Activated CD4-positive, alpha-beta T cell treated with anti-CD3 and anti-CD28 coated beads, Interleukin-2, amount 10 ng/mL, durations not matched to agents 24 days and 14 days (primary cell): Measurements from ENCODE around the gene CACNA1C. TPM values are rescaled to one million over a fixed set of nuclear protein-coding genes. Genes with fewer than 3 reads are reported as not detected.

Experiments
- DNase-seq: peaks from one replicate; pipeline ENCODE4 v3.0.0; 2022
- H3K27ac Mint-ChIP-seq: one replicate; pipeline ENCODE4 v1.8.0; 2022; ENCODE audit warnings: mild to moderate bottlenecking, mixed read lengths
- H3K27me3 Mint-ChIP-seq: one replicate; pipeline ENCODE4 v1.8.0; 2022; ENCODE audit warnings: mixed read lengths
- H3K36me3 Mint-ChIP-seq: one replicate; pipeline ENCODE4 v1.8.0; 2022; ENCODE audit warnings: low read depth, mild to moderate bottlenecking, mixed read lengths
- H3K4me1 Mint-ChIP-seq: one replicate; pipeline ENCODE4 v1.8.0; 2021; ENCODE audit warnings: mixed read lengths
- H3K4me3 Mint-ChIP-seq: one replicate; pipeline ENCODE4 v1.8.0; 2022; ENCODE audit warnings: mild to moderate bottlenecking, moderate library complexity, mixed read lengths
- H3K9me3 Mint-ChIP-seq: one replicate; pipeline ENCODE4 v1.8.0; 2021; ENCODE audit warnings: mixed read lengths
- intact Hi-C: fragments of 100-400 bp; cut with micrococcal nuclease; formaldehyde crosslinking; loops from one replicate; pipeline ENCODE4 v1.15.1; 2023
- total RNA-seq: library from RNA; stranded (reverse); gene quantifications from 2 replicates; pipeline ENCODE4 v1.2.3, GENCODE V29; 2022

CACNA1C gene
- total RNA-seq, 1 donor from 2014 or later = 0.07 TPM

DNA sequence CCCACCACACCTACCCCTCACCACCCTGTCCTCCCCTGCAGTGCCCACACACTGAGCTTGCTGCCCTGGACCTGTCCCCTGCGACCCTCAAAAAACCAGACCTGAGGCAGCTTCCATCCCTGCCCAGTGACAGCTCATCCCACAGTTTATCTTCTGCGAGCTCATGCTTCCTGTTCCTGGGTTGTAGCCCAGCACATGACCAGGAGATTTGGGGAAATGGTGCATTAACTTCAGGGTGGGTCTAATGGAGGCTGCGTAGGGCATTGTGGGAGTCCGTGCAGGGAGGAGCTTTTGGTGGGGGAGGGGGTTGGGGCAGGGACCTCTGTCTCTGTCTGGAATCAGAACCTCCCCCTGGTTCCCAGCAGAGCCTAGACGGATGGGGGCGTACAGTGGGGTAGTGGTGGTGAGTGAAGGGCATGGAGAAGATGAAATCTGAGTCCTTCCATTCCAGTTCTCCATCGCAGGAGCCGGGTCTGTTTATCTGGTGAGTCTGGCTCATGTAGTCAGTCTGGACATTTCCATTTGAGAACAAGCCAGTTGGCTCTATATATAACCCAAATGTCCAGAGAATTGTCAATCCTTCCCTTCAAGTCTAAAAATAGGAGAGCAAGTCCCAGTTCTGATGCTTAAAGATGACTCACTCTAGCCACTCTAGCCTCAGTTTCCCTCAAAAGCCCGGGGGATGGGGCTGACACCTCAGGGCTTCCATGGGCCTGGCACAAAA, 270.9 kb downstream of the CACNA1C start:
- Mint-ChIP-seq H3K27me3 (peaks cover 24% of the 10 kb centered on the region), H3K27ac (no peak overlapping the region), H3K36me3 (no peaks in the 10 kb centered on the region), H3K4me3 (no peak overlapping the region), H3K9me3 (no peaks in the 10 kb centered on the region), H3K4me1 (no peaks in the 10 kb centered on the region)
- DNase-seq = no peak
- intact Hi-C loops = no loop called here

DNA sequence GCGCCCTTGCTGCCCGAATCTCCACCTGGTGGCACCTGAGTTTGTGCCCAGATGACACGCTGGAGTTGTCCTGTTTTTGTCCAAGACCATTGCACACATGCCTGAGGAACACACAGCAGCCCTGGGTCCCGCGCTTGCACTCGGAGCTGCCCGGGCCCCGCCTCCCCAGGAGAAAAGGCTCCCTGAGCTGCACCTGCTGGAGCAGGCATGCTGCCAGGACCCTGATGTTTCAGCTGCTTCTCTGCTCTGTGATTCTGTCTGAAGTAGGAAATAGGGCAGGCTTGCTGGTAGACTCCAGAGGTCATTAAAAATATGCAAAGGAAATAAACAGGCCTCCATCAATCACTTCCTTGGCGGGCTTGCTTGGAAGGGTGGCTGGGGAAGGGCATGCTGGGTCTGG, 271.6 kb downstream of the CACNA1C start:
- no peaks in the 10 kb centered on the region for H3K9me3 Mint-ChIP-seq
- no peak overlapping the region for H3K4me3 Mint-ChIP-seq
- no peaks in the 10 kb centered on the region for H3K4me1 Mint-ChIP-seq
- intact Hi-C loops = no loop called here
- DNase-seq = no peak
- H3K27ac Mint-ChIP-seq = no peak overlapping the region
- no peaks in the 10 kb centered on the region for H3K36me3 Mint-ChIP-seq
- H3K27me3 Mint-ChIP-seq = peaks cover 24% of the 10 kb centered on the region

DNA sequence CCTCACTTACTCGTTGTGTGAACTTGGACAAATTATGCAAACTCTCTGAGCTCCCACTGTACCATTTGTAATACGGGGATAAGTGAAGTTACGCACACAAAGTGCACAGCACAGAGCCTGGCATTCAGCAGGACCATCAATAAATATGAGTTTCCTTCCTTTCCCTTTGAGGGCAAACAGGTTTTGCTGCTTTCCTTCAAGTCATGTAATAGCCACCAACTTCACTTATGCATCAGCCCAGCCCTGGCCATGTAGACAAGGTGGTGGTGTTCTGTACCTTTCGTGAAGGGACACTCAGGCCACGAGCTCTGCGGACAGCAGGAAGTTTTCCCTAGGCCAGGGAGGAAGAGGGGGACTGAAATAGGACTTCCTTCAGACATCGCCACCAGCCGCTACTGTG, 272.7 kb downstream of the CACNA1C start:
- intact Hi-C loops = no loop called here
- Mint-ChIP-seq H3K36me3 (no peaks in the 10 kb centered on the region), H3K27ac (no peak overlapping the region), H3K4me3 (no peak overlapping the region), H3K4me1 (no peaks in the 10 kb centered on the region), H3K9me3 (no peaks in the 10 kb centered on the region), H3K27me3 (peaks cover 24% of the 10 kb centered on the region)
- DNase-seq = no peak

DNA sequence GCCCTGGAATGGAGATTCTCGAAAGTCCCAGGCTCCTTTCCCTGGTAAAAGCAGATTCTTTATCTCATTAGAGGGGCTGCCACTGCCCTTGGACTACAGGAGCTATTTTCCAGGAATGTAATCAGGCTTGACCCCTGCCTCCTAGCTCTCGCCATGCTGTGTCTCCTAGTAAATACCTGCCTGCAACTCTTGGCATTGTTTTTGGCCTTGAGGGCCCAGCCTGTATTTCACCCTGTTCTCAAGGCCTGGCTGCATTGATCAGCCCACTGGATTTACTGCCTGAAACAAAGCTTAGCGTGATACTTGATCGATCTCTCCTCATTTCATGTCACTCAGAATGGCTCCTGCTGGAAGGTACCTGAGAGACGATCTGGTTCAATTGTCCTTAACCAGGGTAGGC, 273.7 kb downstream of the CACNA1C start:
- DNase-seq = no peak
- Mint-ChIP-seq H3K4me3 (no peak overlapping the region), H3K27ac (no peak overlapping the region), H3K9me3 (no peaks in the 10 kb centered on the region), H3K36me3 (no peaks in the 10 kb centered on the region), H3K4me1 (no peaks in the 10 kb centered on the region), H3K27me3 (peaks cover 21% of the 10 kb centered on the region)
- intact Hi-C loops = no loop called here

DNA sequence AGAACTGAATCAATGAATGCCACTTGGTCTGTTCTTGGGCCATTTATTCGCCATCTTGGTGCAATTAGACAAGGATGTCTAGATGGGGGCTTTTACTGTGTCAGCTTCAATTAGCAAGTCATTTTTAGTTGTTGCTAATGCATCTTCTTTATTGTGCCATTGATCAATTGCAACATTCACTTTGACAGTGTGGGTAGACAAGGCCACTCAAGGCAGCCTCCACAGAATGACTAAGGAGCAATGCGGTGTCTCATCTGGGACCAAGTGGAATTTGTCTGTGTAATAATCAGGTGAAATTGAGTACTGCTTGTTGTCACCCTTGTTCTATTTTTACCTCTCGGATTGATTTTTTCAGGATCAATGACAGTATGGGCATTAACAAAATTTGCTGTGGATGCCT, 275.9 kb downstream of the CACNA1C start:
- intact Hi-C loops = no loop called here
- Mint-ChIP-seq H3K36me3 (no peaks in the 10 kb centered on the region), H3K27ac (no peak overlapping the region), H3K27me3 (peaks cover 12% of the 10 kb centered on the region), H3K9me3 (no peaks in the 10 kb centered on the region), H3K4me3 (no peak overlapping the region), H3K4me1 (no peaks in the 10 kb centered on the region)
- DNase-seq = no peak

DNA sequence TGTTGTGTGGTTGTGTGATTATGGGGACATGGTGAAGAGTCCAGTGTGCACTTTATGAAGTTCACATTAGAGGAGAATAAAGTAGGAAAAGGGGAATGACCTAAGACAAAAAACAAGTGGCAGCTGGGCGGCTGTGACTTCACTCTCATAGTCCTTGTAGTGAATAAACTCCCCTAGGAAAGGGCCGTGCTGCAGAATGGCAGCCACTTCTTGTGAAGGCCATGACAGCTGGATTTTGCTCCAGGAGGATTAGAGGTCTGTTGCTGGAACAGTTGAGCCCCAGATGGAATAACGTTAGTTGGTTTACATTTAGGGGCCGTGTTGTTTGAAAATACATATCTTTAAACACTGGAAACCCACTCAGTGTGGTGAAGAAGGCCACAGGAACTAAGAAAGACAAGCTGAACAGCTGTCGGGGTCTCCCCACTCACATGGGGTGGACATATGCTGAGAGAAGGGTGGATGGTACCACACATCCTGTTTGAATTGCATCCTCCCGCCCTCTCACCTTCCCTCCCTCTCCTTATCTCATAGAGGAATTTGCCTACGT, 276.9 kb downstream of the CACNA1C start:
- intact Hi-C loops = no loop called here
- Mint-ChIP-seq H3K27ac (no peak overlapping the region), H3K9me3 (no peaks in the 10 kb centered on the region), H3K4me3 (no peak overlapping the region), H3K4me1 (no peaks in the 10 kb centered on the region), H3K36me3 (no peaks in the 10 kb centered on the region), H3K27me3 (peaks cover 10% of the 10 kb centered on the region)
- no peak for DNase-seq

DNA sequence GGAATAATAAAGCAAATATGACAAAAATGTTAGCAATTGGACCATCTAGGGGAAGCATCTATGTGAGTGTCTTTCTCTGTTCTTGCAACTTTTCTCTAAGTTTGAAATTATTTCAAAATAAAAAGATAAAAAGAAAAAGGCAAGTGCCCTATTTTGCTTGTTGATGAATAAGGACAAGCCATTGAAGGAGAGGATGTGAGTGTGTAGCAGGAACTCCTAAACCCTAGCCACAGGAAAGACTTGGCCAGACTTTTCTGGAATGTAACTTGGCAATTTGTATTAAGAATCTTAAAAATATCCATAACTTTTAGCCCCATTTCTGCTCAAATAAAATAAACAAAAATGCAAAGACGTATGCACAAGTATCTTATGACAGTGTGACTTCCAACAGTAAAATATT, 279.4 kb downstream of the CACNA1C start:
- Mint-ChIP-seq H3K4me3 (no peak overlapping the region), H3K27ac (no peak overlapping the region), H3K4me1 (peaks cover 3% of the 10 kb centered on the region), H3K36me3 (no peaks in the 10 kb centered on the region), H3K9me3 (no peaks in the 10 kb centered on the region), H3K27me3 (peaks cover 14% of the 10 kb centered on the region)
- no peak for DNase-seq
- intact Hi-C loops = no loop called here

DNA sequence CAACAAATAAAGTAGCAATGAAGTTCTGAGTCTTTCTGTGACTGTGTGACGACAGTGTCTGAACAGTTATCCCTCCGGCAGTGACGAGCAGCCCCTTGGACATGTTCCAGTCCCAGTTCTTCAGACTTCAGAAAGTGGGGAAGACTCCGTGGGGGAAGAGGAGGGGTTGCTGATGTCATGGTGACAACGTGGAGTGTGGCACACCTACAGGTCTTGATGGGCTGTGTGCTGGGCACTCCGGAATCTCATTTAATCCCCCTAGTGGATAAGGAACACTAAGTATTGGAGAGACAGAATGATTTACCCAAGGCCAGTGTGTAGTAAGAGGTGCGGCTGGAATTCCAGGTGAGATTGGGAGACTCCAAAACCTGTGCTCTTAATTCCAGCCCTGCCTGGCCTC, 280.2 kb downstream of the CACNA1C start:
- Mint-ChIP-seq H3K27me3 (peaks cover 13% of the 10 kb centered on the region), H3K4me1 (peaks cover 3% of the 10 kb centered on the region), H3K27ac (no peak overlapping the region), H3K4me3 (no peak overlapping the region), H3K36me3 (no peaks in the 10 kb centered on the region), H3K9me3 (no peaks in the 10 kb centered on the region)
- DNase-seq = no peak
- intact Hi-C loops = no loop called here

DNA sequence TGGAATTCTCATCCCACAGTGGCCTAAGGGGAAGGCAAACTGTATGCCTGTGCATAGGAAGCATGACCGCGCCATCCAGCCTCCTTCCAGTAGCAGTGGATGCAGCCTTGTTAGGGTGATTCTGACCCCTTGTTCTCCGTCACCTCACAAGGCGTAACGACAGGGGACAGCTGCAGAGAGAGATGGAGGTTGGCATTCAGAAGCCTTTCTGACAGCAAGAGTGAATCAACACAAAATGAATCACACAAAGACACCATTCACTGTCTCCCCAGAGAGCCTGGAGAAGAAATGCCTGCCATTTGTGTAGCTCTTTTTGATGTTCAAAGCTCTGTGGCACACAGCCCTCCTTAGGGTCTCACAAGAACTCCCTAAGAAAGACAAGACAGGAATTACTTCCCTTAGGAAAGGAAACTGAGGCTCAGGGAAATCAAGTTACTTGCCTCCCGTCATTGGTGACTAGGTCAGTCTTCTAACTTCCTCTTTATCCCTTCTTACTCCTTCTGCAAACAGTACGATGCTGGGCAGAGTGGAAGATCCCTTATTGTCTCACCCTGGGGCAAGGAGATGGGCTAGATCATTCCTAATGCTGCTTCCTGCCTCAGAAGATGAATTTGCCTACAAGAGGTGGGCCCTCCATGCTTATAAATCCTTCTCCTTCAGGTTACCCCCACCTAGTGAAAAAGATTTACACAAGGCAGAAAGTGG, 280.9 kb downstream of the CACNA1C start:
- no peak overlapping the region for H3K27ac Mint-ChIP-seq
- H3K4me3 Mint-ChIP-seq = no peak overlapping the region
- peaks cover 3% of the 10 kb centered on the region for H3K4me1 Mint-ChIP-seq
- peaks cover 12% of the 10 kb centered on the region for H3K27me3 Mint-ChIP-seq
- DNase-seq = no peak
- intact Hi-C loops = no loop called here
- no peaks in the 10 kb centered on the region for H3K36me3 Mint-ChIP-seq
- no peaks in the 10 kb centered on the region for H3K9me3 Mint-ChIP-seq

DNA sequence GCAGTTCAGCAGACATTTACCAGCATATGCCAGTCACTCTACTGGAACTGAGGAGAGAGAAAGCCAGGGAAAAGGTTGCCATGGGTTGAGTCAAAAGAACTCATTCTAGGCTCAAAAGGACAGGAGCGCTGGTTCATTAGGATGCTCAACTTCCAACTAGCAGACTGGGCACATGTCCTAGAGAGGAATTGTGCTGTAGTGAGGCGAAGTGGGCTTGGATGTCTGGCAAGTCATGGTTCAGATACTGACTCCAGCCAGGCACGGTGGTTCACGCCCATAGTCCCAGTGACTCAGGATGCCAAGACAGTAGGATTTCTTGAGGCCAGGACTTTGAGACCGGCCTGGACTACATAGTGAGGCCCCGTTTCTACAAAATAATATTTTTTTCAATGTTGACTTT, 281.5 kb downstream of the CACNA1C start:
- Mint-ChIP-seq H3K36me3 (no peaks in the 10 kb centered on the region), H3K4me1 (peaks cover 3% of the 10 kb centered on the region), H3K4me3 (no peak overlapping the region), H3K9me3 (no peaks in the 10 kb centered on the region), H3K27ac (no peak overlapping the region), H3K27me3 (peaks cover 12% of the 10 kb centered on the region)
- intact Hi-C loops = no loop called here
- DNase-seq = no peak

DNA sequence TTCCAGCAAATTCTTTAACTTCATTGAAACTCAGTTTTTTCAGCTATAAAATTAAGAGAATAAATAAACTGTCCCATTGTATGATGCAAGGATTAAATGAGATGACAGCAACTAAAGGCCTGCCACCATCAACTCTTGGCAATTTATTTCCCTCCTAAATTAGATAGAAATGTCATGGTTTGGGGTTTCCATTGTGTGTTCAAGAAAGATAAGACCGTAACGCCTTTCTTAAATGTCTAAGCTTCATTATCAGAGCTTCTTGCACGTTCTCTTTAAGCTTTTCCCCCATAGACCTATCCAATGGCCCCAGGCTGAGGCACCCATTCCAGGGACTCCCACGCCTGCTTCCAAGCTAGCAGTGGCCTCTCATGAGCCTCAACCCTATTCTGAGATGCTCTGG, 281.9 kb downstream of the CACNA1C start:
- no peak overlapping the region for H3K4me3 Mint-ChIP-seq
- intact Hi-C loops = no loop called here
- H3K4me1 Mint-ChIP-seq = peaks cover 3% of the 10 kb centered on the region
- H3K9me3 Mint-ChIP-seq = no peaks in the 10 kb centered on the region
- peaks cover 10% of the 10 kb centered on the region for H3K27me3 Mint-ChIP-seq
- DNase-seq = no peak
- H3K27ac Mint-ChIP-seq = no peak overlapping the region
- no peaks in the 10 kb centered on the region for H3K36me3 Mint-ChIP-seq

DNA sequence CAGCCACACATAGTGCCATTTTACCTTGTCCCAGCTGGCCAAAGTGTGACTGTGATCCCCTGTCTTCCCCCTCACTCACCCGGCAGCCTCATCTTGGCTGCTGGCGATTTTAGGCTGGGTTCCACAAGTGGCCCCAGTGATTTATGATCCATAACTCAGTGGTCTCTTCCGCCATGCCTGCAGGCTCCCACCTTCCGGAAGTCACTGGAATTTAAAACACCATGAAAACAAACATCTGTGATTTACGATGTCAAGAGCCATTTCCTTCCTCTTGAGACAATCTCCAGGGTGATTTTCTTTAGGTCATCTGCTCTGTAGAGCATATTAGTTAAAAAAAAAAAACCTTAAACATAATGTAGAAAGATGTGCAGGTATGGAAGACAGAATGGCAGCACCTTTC, 282.3 kb downstream of the CACNA1C start:
- H3K9me3 Mint-ChIP-seq = no peaks in the 10 kb centered on the region

DNA sequence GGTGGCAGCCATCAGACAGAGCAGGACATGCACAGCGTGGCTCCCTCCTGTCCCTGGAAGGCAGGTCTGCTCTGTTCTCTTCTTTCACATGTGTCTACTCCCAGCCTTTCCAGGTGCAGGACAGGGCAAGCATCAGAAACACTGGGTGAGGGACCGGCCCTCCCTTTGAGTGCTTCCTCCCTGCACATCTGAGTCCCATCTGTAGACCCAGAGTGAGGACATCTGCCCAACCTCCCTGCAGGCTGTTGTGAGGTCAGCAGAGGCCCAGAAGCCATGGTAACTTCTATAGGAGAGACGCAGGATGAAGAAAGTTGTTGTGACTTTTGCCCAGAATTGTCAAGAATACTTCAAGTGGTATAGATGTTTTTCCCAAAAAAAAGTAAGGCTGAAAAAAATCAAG, 282.7 kb downstream of the CACNA1C start:
- Mint-ChIP-seq H3K36me3 (no peaks in the 10 kb centered on the region), H3K4me3 (no peak overlapping the region), H3K27ac (no peak overlapping the region), H3K4me1 (peaks cover 3% of the 10 kb centered on the region), H3K9me3 (no peaks in the 10 kb centered on the region), H3K27me3 (peaks cover 10% of the 10 kb centered on the region)
- intact Hi-C loops = no loop called here
- DNase-seq = no peak

More for the DNA sequence above, 282.3 kb downstream of the CACNA1C start:
- H3K36me3 Mint-ChIP-seq = no peaks in the 10 kb centered on the region
- no peak overlapping the region for H3K4me3 Mint-ChIP-seq
- peaks cover 3% of the 10 kb centered on the region for H3K4me1 Mint-ChIP-seq
- no peak overlapping the region for H3K27ac Mint-ChIP-seq
- peaks cover 10% of the 10 kb centered on the region for H3K27me3 Mint-ChIP-seq
- no peak for DNase-seq
- intact Hi-C loops = no loop called here

DNA sequence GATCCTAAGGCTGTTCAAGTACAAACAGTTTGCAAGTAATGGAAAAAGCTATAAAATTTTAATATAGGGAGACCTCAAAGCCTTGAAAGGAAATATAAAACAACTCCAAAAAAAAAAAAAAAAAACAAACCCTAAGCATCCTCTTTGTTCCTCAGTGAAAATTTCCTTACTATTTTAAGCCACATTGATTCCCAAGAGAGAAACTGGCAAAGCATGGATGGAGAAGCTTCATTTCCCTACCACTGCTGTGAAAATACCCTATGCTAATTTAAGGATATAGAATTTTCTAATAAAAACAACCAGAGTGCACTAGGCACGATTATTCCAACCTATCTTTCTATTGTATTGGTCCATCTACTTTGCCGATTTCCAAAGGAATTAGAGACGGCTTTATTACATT, 283.1 kb downstream of the CACNA1C start:
- DNase-seq = no peak
- Mint-ChIP-seq H3K9me3 (no peaks in the 10 kb centered on the region), H3K27ac (no peak overlapping the region), H3K27me3 (peaks cover 10% of the 10 kb centered on the region), H3K4me1 (peaks cover 3% of the 10 kb centered on the region), H3K4me3 (no peak overlapping the region), H3K36me3 (no peaks in the 10 kb centered on the region)
- intact Hi-C loops = no loop called here
